ENCODE data around the gene RASGRF2.

RASGRF2 gene

GRCh38 chr5:80956272-80956671 lies 3.9 kb upstream of the RASGRF2 start:
- ATAC-seq = no peak

GRCh38 chr5:80957031-80957761 lies 3.0 kb upstream of the RASGRF2 start:
- ATAC-seq = no peak

- ATAC-seq = no peak
Measured at GRCh38 chr5:80958616-80959015, 1.5 kb upstream of the RASGRF2 start.

- no peak for ATAC-seq
Measured at GRCh38 chr5:80959138-80959537, 1.0 kb upstream of the RASGRF2 start.

GRCh38 chr5:80960531-80961375 lies 590 bp downstream of the RASGRF2 start:
- peak; percentile 48 to 57 for ATAC-seq

GRCh38 chr5:80961376-80962281 lies 1.5 kb downstream of the RASGRF2 start:
- peak; percentile 55 to 66 for ATAC-seq

- no peak for ATAC-seq
Measured at GRCh38 chr5:80962630-80963520, 2.7 kb downstream of the RASGRF2 start.

- ATAC-seq = no peak
Measured at GRCh38 chr5:80963521-80963895, 3.3 kb downstream of the RASGRF2 start.

GRCh38 chr5:80963966-80964481 lies 3.9 kb downstream of the RASGRF2 start:
- no peak for ATAC-seq

GRCh38 chr5:80964491-80964890 lies 4.3 kb downstream of the RASGRF2 start:
- no peak for ATAC-seq

GRCh38 chr5:80964919-80965318 lies 4.8 kb downstream of the RASGRF2 start:
- ATAC-seq = no peak

- ATAC-seq = peak; percentile 58 to 71
Measured at GRCh38 chr5:80967500-80968181, 7.5 kb downstream of the RASGRF2 start.

GRCh38 chr5:80973027-80973426 lies 12.9 kb downstream of the RASGRF2 start:
- no peak for ATAC-seq

GRCh38 chr5:80975065-80975464 lies 14.9 kb downstream of the RASGRF2 start:
- ATAC-seq = no peak

GRCh38 chr5:80976985-80977384 lies 16.8 kb downstream of the RASGRF2 start:
- no peak for ATAC-seq

- ATAC-seq = no peak
Measured at GRCh38 chr5:80977764-80978163, 17.6 kb downstream of the RASGRF2 start.

- ATAC-seq = no peak
Measured at GRCh38 chr5:80978772-80979317, 18.7 kb downstream of the RASGRF2 start.

GRCh38 chr5:80982093-80982492 lies 21.9 kb downstream of the RASGRF2 start:
- ATAC-seq = no peak

- ATAC-seq = no peak
Measured at GRCh38 chr5:80985600-80986228, 25.6 kb downstream of the RASGRF2 start.

GRCh38 chr5:80986382-80986781 lies 26.2 kb downstream of the RASGRF2 start:
- no peak for ATAC-seq
